Measurements from ENCODE around the gene PRKCE.
A peak's percentile ranks its signal among the peaks of the same experiment; 100 is the strongest.

Gene PRKCE

GRCh38 chr2:45611020-45611859, 40.2 kb upstream of the PRKCE start, which contains the start of gene SRBD1:
Gene SRBD1, minus strand, starts transcription at chr2:45611267. Its CDS starts 5,826 bp downstream, at chr2:45605441.
- TF ChIP-seq, protein P1, sequence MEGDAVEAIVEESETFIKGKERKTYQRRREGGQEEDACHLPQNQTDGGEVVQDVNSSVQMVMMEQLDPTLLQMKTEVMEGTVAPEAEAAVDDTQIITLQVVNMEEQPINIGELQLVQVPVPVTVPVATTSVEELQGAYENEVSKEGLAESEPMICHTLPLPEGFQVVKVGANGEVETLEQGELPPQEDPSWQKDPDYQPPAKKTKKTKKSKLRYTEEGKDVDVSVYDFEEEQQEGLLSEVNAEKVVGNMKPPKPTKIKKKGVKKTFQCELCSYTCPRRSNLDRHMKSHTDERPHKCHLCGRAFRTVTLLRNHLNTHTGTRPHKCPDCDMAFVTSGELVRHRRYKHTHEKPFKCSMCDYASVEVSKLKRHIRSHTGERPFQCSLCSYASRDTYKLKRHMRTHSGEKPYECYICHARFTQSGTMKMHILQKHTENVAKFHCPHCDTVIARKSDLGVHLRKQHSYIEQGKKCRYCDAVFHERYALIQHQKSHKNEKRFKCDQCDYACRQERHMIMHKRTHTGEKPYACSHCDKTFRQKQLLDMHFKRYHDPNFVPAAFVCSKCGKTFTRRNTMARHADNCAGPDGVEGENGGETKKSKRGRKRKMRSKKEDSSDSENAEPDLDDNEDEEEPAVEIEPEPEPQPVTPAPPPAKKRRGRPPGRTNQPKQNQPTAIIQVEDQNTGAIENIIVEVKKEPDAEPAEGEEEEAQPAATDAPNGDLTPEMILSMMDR (conservative IDR thresholded peaks at IDR 0.05; ENCODE audit: low read depth, low read length), result no peak
- DNase-seq (ENCODE audit: low read depth), result peak; percentile 76
- H3K4me3 ChIP-seq (ENCODE audit: low read length), result peak within 1 kb of the TSS; percentile 91

DNA sequence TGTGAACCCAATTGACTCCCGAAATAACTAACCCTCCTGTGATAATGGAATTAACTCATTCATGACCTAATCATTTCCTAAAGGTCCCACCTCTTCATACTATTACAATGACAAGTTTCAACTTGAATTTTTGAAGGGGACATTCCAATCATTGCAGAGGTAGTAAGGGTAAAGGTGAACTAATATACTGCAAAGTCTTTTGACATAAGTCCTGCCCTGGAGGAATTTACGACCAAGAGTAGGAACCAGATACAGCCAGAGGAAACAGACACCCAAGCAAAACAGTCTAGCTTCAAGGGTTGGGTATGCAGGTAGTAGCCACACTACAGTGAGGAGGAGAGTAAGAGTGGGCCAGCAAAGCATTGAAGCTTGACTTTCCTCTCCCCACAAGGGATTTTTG, 39.2 kb upstream of the PRKCE start:
- DNase-seq (ENCODE audit: low read depth), result no peak
- H3K4me3 ChIP-seq (ENCODE audit: low read length), result no peak overlapping the region
- TF ChIP-seq, protein P1 (conservative IDR thresholded peaks at IDR 0.05; ENCODE audit: low read depth, low read length), result no peak

GRCh38 chr2:45612731-45613130, 38.7 kb upstream of the PRKCE start:
- no peak overlapping the region for H3K4me3 ChIP-seq (ENCODE audit: low read length)
- TF ChIP-seq, protein P1 (conservative IDR thresholded peaks at IDR 0.05; ENCODE audit: low read depth, low read length), result no peak
- DNase-seq (ENCODE audit: low read depth), result no peak

DNA sequence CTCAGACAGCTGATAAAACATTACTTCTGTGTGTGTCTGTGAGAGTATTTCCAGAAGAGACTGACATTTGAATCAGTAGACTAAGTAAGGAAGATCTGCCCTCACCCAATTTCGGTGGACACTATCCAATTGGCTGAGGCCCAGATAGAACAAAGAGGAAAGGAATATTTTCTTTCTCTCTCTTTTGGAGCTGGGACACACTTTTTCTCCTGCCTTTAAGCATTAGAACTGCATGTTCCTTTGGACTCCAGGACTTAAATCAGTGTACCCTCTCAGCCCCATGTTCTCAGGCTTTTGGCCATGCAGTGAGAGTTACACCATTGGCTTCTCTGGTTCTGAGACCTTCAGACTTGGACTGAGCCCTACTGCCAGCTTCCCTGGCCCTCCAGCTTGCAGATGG, 37.1 kb upstream of the PRKCE start:
- TF ChIP-seq, protein P1 (conservative IDR thresholded peaks at IDR 0.05; ENCODE audit: low read depth, low read length), result no peak
- no peak for DNase-seq (ENCODE audit: low read depth)
- no peak overlapping the region for H3K4me3 ChIP-seq (ENCODE audit: low read length)

DNA sequence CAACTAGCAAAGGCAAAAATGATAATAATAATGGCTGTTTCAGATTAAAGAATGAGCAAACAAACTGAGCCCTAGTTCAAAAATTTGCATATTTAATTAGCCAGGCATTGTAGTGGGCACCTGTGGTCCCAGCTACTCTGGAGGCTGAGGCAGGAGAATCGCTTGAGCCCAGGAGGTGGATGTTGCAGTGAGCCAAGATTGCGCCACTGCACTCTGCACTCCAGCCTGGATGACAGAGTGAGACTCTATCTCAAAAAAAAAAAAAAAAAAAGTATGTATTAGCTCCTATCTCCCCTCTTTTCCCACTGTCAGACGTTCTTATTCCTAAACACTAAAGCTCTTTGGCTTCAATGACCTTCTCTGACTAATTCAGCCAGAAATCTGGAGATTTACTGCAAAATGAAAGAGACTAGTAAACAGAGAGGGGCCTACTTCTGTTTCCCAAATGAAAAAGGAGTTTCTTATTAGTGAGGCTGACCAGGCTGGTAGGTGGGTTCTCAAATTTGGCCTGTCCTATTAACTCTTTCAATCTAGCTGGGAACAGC, 36.5 kb upstream of the PRKCE start:
- no peak overlapping the region for H3K4me3 ChIP-seq (ENCODE audit: low read length)
- TF ChIP-seq, protein P1 (conservative IDR thresholded peaks at IDR 0.05; ENCODE audit: low read depth, low read length), result no peak
- no peak for DNase-seq (ENCODE audit: low read depth)

DNA sequence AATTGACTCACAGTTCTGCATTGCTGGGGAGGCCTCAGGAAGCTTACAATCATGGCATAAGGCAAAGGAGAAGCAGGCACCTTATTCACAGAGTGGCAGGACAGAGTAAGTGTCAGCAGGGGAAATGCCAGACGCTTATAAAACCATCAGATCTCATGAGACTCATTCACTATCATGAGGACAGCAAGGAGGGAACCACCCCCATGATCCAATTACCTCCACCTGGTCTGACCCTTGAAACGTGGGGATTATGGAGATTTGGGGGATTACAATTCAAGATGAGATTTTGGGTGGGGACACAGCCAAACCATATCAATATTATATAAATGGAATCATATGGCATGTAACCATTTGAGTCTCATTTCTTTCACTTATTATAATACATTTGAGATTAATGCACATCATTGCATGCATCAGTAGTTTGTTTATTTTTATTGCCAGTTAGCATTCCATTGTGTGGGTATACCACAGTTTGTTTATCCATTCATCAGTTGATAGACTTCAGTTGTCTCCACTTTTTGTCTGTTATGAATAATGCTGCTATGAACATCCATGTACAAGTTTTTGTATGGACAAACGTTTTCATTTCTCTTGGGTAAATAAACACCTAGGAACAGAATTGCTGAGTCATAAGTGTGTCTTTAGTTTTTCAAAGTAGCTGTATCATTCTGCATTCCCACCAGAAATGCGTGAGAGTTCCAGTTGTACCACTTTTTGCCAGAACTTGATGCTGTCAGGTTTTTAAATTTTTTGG, 34.6 kb upstream of the PRKCE start:
- H3K4me3 ChIP-seq (ENCODE audit: low read length), result no peak overlapping the region
- DNase-seq (ENCODE audit: low read depth), result no peak
- TF ChIP-seq, protein P1 (conservative IDR thresholded peaks at IDR 0.05; ENCODE audit: low read depth, low read length), result no peak
